Endodermal cell (in vitro differentiated cells): Measurements from ENCODE around the gene PNMA1. TPM values are rescaled to one million over a fixed set of nuclear protein-coding genes. Genes with fewer than 3 reads are reported as not detected.

Experiments
- DNase-seq: peaks from one replicate; pipeline ENCODE4 v3.0.0-alpha.2; 2017
- H3K27ac ChIP-seq: 2 replicates; pipeline ENCODE4 v1.5.1; 2013; ENCODE audit warnings: mild to moderate bottlenecking, low read depth, low read length, moderate library complexity
- H3K27me3 ChIP-seq: 2 replicates; pipeline ENCODE4 v1.6.1; 2013; ENCODE audit warnings: mild to moderate bottlenecking, low read length, moderate library complexity; ENCODE audit not compliant: insufficient read depth, control insufficient read depth, poor library complexity, severe bottlenecking
- H3K36me3 ChIP-seq: 2 replicates; pipeline ENCODE4 v1.7.0; 2013; ENCODE audit warnings: mild to moderate bottlenecking, low read length, moderate library complexity; ENCODE audit not compliant: control insufficient read depth, insufficient read depth
- H3K4me1 ChIP-seq: one replicate; pipeline ENCODE4 v1.7.0; 2013; ENCODE audit warnings: low read length; ENCODE audit not compliant: control insufficient read depth, insufficient read depth
- H3K4me3 ChIP-seq: 2 replicates; pipeline ENCODE4 v1.5.1; 2013; ENCODE audit warnings: mild to moderate bottlenecking, low read length, moderate library complexity
- H3K9ac ChIP-seq: 2 replicates; pipeline ENCODE4 v1.6.1; 2013; ENCODE audit warnings: mild to moderate bottlenecking, low read length, moderate library complexity; ENCODE audit not compliant: poor library complexity, severe bottlenecking; ENCODE audit errors: extremely low read depth
- H3K9me3 ChIP-seq: 2 replicates; pipeline ENCODE4 v1.6.1; 2013; ENCODE audit warnings: mild to moderate bottlenecking, low read length, moderate library complexity; ENCODE audit not compliant: control insufficient read depth
- H3K27ac Mint-ChIP-seq: 2 replicates; pipeline ENCODE4 v1.8.0; 2020; ENCODE audit warnings: mixed read lengths
- H3K27me3 Mint-ChIP-seq: 2 replicates; pipeline ENCODE4 v1.8.0; 2021; ENCODE audit warnings: mild to moderate bottlenecking, mixed read lengths; ENCODE audit not compliant: insufficient read depth
- H3K36me3 Mint-ChIP-seq: 2 replicates; pipeline ENCODE4 v1.8.0; 2020; ENCODE audit warnings: low read depth, mixed read lengths
- H3K4me1 Mint-ChIP-seq: 2 replicates; pipeline ENCODE4 v1.8.0; 2020; ENCODE audit warnings: mixed read lengths
- H3K4me3 Mint-ChIP-seq: 2 replicates; pipeline ENCODE4 v1.8.0; 2020; ENCODE audit warnings: mild to moderate bottlenecking, moderate library complexity, mixed read lengths
- H3K9me3 Mint-ChIP-seq: 2 replicates; pipeline ENCODE4 v1.8.0; 2020; ENCODE audit warnings: mild to moderate bottlenecking, mixed read lengths
- WGBS, 2 experiments: methylation state at CpG; one replicate each; pipeline versions ENCODE4 v1.1.5 to v1.1.7; 2013; ENCODE audit warnings: missing lambda C conversion rate in 2 of 2, mixed read lengths in 1 of 2; ENCODE audit not compliant: insufficient coverage in 1 of 2, insufficient read length in 1 of 2; 5-methylcytosine and 5-hydroxymethylcytosine counted together
- total RNA-seq, 2 donors: library from RNA; stranded (reverse); fragmentation: NEBNext Ultra II Directional in 1 of 2; extraction: Animal tissue kit (Norgen Biotek cat#: 25700) in 1 of 2; gene quantifications; 2 replicates in 1 of 2; 3 replicates in 1 of 2; pipeline ENCODE4 v1.2.1, GENCODE V29; 2021
- TF ChIP-seq, protein P1 (sequence below): fragments of 200-600 bp; sonication (generic); conservative IDR thresholded peaks from 2 replicates; pipeline ENCODE4 v1.5.0; 2021; ENCODE audit warnings: antibody characterized with exemption, mild to moderate bottlenecking

Gene PNMA1
- total RNA-seq, 2 donors from 2014 or later = 66.9 to 70.4 TPM

GRCh38 chr14:73694083-73694482, 20.1 kb downstream of the PNMA1 start:
- Histone ChIP-seq H3K4me3 (no peak overlapping the region), H3K9ac (no peak overlapping the region), H3K36me3 (peaks cover 43% of the 10 kb centered on the region), H3K4me1 (no peaks in the 10 kb centered on the region), H3K27me3 (no peaks in the 10 kb centered on the region), H3K9me3 (no peaks in the 10 kb centered on the region), H3K27ac (no peak overlapping the region)
- Mint-ChIP-seq H3K4me1 (no peaks in the 10 kb centered on the region), H3K27ac (no peak overlapping the region), H3K4me3 (no peak overlapping the region), H3K36me3 (peaks cover 50% of the 10 kb centered on the region), H3K9me3 (no peaks in the 10 kb centered on the region), H3K27me3 (no peaks in the 10 kb centered on the region)
- TF ChIP-seq, protein P1, sequence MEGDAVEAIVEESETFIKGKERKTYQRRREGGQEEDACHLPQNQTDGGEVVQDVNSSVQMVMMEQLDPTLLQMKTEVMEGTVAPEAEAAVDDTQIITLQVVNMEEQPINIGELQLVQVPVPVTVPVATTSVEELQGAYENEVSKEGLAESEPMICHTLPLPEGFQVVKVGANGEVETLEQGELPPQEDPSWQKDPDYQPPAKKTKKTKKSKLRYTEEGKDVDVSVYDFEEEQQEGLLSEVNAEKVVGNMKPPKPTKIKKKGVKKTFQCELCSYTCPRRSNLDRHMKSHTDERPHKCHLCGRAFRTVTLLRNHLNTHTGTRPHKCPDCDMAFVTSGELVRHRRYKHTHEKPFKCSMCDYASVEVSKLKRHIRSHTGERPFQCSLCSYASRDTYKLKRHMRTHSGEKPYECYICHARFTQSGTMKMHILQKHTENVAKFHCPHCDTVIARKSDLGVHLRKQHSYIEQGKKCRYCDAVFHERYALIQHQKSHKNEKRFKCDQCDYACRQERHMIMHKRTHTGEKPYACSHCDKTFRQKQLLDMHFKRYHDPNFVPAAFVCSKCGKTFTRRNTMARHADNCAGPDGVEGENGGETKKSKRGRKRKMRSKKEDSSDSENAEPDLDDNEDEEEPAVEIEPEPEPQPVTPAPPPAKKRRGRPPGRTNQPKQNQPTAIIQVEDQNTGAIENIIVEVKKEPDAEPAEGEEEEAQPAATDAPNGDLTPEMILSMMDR = no peak
- DNase-seq = no peak
- WGBS, 2 experiments = 95 to 100% methylated on average over 2 of the region's 2 CpGs

- H3K27me3 ChIP-seq = no peaks in the 10 kb centered on the region
- H3K4me1 Mint-ChIP-seq = no peaks in the 10 kb centered on the region
- peaks cover 41% of the 10 kb centered on the region for H3K36me3 Mint-ChIP-seq
- TF ChIP-seq, protein P1 = no peak
- whole genome bisulfite sequencing, 2 experiments = 96% methylated on average over 3 of the region's 3 CpGs; no CpG with 5 or more reads in 1 of the 2 experiments
- no peak overlapping the region for H3K27ac Mint-ChIP-seq
- H3K36me3 ChIP-seq = peaks cover 31% of the 10 kb centered on the region
- H3K9me3 ChIP-seq = peaks cover 5% of the 10 kb centered on the region
- no peaks in the 10 kb centered on the region for H3K9me3 Mint-ChIP-seq
- H3K4me3 ChIP-seq = no peak overlapping the region
- no peak overlapping the region for H3K27ac ChIP-seq
- no peak overlapping the region for H3K4me3 Mint-ChIP-seq
- H3K9ac ChIP-seq = no peak overlapping the region
- no peaks in the 10 kb centered on the region for H3K27me3 Mint-ChIP-seq
- no peaks in the 10 kb centered on the region for H3K4me1 ChIP-seq
- DNase-seq = no peak
Observed at GRCh38 chr14:73686901-73687300, 27.3 kb downstream of the PNMA1 start.

DNA sequence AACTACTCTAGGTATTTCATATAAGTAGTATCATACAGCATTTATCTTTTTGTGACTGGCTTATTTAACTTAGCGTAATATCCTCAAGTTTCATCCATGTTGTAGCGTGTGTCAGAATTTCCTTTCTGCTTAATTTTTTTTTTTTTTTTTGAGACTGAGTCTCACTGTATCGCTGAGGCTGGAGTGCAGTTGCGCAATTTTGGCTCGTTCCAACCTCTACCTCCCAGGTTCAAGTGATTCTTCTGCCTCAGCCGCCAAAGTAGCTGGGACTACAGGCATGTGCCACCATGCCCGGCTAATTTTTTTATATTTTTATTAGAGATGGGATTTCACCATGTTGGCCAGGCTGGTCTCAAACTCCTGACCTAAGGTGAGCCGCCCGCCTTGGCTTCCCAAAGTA, 28.9 kb downstream of the PNMA1 start:
- no peaks in the 10 kb centered on the region for H3K27me3 ChIP-seq
- no peaks in the 10 kb centered on the region for H3K4me1 ChIP-seq
- H3K27me3 Mint-ChIP-seq = no peaks in the 10 kb centered on the region
- no peak overlapping the region for H3K4me3 ChIP-seq
- peaks cover 22% of the 10 kb centered on the region for H3K36me3 ChIP-seq
- H3K9me3 Mint-ChIP-seq = no peaks in the 10 kb centered on the region
- H3K27ac ChIP-seq = no peak overlapping the region
- H3K4me1 Mint-ChIP-seq = no peaks in the 10 kb centered on the region
- 89 to 90% methylated on average over 9 of the region's 9 CpGs for WGBS, 2 experiments
- peaks cover 5% of the 10 kb centered on the region for H3K9me3 ChIP-seq
- no peak for DNase-seq
- TF ChIP-seq, protein P1 = no peak
- no peak overlapping the region for H3K9ac ChIP-seq
- H3K4me3 Mint-ChIP-seq = no peak overlapping the region
- H3K36me3 Mint-ChIP-seq = peaks cover 36% of the 10 kb centered on the region
- no peak overlapping the region for H3K27ac Mint-ChIP-seq
